A172 (cell line): ENCODE data around the gene ANO5. TPM values are rescaled to one million over a fixed set of nuclear protein-coding genes. Genes with fewer than 3 reads are reported as not detected.
"Not testable (repeated sequence)": the region's sequence is repeated elsewhere in the genome, so short reads cannot be mapped to it uniquely, and the experiment has no call there.

Experiments used
- DNase-seq: peaks from one replicate; pipeline ENCODE4 v3.0.0-alpha.2; 2015; ENCODE audit warnings: low spot score
- total RNA-seq: library from RNA; depleted of rRNA; stranded (reverse); fragments of >200 nt; shearing (Covaris generic); gene quantifications from 2 replicates; pipeline ENCODE4 v1.2.3, GENCODE V29; 2014

The ANO5 gene
- total RNA-seq, 1 experiment from 2014 or later: 0.02 TPM

GRCh38 chr11:22197139-22198005 is 4.5 kb downstream of the ANO5 start:
- no peak for DNase-seq

DNA sequence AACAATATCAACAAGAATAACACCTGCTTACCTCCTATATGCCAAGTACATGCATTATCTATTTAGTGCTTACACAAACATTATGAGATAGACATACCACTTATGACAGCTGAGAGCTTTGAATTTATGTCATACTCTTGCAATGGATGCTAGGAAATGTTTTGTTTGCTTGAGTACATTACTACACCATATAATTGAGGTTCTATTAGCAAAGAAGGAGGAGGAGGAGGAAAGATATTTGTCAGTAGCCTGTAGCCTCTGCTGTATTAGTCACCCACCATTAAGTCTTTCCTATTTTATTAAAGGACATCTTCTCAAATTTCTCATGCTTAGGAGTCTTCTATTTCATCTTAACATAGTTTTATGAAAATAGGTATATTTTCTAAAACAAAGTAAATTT is 6.4 kb downstream of the ANO5 start:
- DNase-seq: no peak

GRCh38 chr11:22203281-22203680 is 10.4 kb downstream of the ANO5 start:
- no peak for DNase-seq

- DNase-seq: no peak
These were observed 14.3 kb downstream of the ANO5 start for GRCh38 chr11:22207162-22207561.

DNA sequence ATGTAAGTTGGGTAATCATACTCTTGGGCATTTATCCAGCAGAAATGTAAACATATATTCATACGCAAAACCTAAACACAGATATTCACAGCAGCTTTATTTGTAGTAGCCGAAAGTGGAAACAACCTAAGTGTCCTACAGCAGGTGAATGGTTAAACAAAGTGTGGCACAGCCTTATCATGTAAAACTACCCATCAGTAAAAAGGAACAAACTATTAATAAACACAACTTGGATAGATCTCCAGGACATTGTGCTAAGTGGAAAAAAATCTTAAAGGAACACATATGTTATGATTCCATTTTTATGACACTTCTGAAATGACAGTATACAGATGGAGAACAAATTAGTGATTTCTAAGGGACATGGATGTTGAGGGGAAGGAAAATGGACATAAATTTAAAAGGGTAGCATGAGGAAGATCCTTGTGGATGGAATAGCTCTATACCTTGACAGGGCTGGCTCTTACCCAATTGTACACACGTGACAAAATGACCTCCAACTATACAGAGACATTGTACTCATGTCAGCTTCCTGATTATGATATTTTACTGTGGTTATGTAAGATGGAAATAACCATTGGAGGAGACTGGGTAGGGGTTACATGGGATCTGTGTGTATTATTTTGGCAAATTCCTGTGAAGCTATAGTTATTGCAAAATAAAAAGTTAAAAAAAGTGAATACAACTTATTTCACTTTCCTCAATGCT is 15.4 kb downstream of the ANO5 start:
- DNase-seq: no peak

DNA sequence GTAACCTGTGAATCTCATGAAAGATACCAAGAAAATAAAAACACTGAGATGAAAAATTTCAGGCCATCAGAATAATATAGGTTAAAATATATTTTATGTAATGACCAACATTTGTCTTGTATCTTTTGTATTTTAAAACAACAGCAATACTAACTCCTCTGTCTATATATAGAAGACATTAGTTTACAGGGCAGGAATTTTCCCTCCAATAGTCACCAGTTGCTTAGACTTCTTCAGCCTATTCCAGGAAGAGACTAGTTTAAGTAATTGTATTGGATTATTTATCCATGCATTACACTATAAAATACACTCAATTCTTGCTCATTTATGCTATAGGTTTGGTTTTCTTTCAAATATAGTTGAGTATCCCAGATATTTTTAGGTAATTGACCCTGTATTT is 24.1 kb downstream of the ANO5 start:
- no peak for DNase-seq

DNA sequence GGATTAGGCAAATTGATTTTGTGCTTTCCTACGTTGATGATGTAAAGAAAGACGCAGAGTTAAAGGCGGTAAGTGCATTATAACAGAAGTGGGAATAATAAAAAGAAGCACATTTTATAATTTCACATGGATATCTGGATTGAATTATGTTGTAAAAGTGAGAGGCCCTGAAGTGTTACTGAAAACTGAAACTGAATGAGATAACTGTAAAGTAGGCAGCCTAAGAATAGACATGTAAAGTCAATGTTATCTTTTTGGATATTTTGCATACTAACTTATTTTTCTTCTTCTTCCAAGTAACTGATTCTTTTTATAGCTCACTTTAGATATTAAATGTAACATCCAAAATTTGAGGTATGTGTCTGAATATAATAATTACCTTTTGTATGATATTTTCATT is 28.3 kb downstream of the ANO5 start:
- DNase-seq: no peak

- no peak for DNase-seq
These were observed 32.3 kb downstream of the ANO5 start for GRCh38 chr11:22225190-22225589.

- DNase-seq: no peak
These were observed 41.9 kb downstream of the ANO5 start for GRCh38 chr11:22234743-22235142.

- DNase-seq: peak; percentile 28
These were observed 52.2 kb downstream of the ANO5 start for GRCh38 chr11:22244986-22245592.

GRCh38 chr11:22246992-22247391 is 54.1 kb downstream of the ANO5 start:
- no peak for DNase-seq

DNA sequence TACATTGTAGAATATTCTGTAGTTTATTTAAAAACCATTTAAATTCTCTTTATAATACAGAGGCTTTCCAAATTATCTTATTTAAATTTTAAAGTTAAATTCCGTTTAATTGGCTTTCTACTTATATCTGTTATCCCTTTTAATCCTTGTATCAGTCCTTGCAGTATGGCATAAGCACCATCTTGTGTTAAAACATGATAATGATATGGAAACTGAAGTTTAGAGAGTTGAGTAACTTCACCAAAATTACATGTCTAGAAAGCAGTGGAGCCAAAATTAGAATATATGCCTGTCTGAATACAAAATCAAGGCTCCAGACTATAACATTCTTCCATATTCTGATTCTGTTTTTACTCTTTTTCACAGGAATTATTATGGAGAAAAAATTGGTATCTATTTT is 57.0 kb downstream of the ANO5 start:
- DNase-seq: no peak

- no peak for DNase-seq
These were observed 64.0 kb downstream of the ANO5 start for GRCh38 chr11:22256876-22257275.

DNA sequence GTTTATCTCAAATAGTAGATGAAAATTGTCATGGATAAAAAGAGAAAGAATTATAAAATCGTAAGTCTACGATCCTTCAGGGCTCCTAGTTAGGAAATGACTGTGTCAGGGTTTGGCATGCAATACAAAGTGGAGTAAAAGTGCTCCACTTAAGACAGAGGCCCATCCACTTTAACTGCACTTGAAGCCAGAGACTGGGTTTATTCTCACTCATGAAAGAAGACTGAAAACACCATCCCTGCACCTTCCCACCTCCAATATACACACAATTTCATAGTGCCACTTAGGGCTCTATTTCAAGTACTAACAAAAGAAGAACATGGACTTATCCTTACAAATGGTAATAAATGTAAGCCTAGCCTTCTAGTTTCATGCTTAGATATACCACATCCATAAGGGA is 70.7 kb downstream of the ANO5 start:
- DNase-seq: no peak

DNA sequence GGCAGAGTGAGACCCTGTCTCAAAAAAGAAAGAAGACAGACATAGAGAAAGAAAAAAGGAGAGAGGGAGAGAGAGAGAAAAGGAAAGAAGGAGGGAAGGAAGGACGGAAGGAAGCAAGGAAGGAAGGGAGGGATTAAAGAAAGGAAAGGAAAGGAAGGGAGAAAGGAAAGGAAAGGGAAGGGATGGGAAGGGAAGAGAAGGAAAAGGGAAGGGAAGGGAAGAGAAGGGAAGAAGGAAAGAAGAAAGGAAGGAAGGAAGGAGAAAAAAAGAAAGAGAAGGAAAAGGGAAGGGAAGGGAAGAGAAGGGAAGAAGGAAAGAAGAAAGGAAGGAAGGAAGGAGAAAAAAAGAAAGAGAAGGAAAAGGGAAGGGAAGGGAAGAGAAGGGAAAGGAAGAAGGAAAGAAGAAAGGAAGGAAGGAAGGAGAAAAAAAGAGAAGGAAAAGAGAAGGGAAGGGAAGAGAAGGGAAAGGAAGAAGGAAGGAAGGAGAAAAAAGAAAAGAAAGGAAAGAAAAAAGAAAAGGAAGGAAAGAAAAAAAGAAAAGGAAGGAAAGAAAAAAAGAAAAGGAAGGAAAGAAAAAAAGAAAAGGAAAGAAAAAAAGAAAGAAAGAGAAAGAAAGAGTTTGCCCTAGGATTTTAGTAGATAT is 76.2 kb downstream of the ANO5 start:
- DNase-seq: not testable (repeated sequence)

GRCh38 chr11:22273781-22274180 is 80.9 kb downstream of the ANO5 start:
- DNase-seq: no peak

DNA sequence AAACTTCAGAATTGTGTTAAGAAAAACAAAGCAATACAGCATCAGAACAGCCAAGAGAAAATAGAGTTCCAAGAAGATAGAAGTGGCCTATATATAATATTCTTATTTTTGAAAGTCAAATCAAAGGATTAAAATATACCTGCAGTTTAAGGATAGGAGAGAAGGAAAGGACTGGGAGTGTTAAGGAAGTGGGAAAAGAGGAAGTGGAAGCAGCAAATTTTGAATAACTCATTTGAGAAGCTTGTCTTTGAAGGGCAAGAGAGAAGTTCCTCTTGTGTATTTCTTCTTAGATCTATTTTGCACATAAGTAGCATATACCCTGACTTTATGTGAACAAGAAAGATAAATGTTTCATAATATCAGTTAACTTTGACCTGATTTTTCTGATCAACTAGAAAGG is 82.7 kb downstream of the ANO5 start:
- no peak for DNase-seq

DNA sequence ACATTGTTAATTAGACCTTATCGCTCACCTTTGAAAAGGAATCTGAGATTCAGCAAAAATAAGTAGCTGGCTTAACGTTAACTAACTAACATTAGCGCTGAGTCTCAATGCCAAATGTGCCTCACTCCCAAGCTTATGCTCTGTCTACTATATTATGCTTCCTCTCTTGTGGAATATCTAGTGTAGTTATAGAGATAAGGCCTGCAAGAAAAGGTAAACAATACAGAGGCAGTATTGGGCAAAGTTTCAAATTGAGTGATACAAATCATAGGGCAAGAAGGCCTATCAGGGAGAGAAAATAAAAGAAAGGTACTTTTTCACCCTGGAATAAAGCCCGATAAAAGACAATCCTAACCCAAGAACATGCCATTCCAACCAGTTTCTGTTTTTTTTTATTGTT is 83.7 kb downstream of the ANO5 start:
- DNase-seq: no peak

GRCh38 chr11:22284991-22285390 is 92.1 kb downstream of the ANO5 start:
- not testable (repeated sequence) for DNase-seq

DNA sequence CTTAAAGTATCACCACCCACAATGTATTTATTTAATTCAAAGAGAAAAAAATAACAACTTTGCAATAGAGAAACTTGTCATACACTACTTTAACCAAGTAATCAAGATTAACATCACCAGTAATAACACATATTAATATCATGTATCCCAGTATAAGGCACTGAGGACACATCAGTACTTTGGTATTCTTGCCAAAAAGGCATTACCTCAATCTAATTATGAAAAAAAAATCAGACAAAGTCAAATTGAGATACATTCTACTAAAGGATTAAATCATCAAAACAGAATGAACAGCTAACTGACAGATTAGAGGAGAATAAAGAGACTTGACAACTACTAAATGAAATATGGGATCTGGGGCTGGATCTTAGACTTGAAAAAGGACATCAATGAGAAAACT is 109.5 kb downstream of the ANO5 start:
- DNase-seq: no peak

DNA sequence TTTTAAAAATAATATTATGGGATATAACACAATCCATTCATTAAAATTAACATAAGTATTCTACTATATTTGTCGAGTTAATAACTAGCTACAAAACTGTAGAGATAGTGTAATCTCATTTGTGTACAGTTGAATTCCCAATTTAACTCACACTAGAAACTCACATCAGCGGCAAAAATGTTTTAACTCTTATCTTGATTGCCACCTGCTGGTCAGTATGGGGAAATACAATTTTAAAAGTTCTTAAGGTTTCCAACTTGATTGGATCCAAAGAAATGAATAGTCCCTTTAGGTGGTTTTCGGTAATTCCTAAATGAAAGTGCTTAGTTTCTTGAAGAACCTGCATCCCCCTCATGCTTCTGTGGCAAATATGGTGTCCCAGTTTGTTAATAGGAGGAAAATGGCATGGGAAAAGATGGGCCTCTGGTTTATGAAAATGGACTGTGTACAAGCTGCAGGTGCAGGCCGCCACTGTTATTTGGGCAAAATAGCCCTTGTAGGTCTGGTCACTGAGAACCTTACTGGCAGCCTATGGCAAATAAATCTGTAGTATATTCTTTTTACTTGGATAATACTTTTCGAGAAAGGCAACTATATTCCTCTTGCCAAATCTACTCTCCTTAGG is 111.6 kb downstream of the ANO5 start:
- DNase-seq: peak; percentile 13

DNA sequence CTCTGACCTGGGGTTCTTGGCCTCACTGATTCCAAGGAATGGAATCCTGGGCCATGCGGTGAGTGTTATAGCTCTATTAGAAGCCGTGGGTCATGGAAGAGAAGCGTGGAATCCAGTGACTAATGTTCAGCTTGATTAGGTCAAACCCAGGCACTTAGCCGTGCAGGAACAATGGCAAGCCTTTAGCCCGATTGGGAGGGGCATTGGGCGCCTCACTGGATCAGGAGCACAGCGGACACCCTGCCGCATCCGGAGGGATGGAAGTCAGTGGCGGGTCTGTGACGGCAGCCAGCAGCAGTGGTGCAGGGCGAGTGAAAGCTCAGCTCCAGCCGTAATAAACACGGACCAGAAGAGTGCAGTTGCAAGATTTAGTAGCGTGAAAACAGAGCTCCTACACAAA is 124.8 kb downstream of the ANO5 start:
- no peak for DNase-seq
